Muscle layer of colon (tissue), 2 donors: ENCODE data around the gene COL6A6.

Experiments
- H3K27ac ChIP-seq: one replicate; pipeline ENCODE4 v1.7.0; 2013; ENCODE audit warnings: low read depth, mild to moderate bottlenecking, low read length, moderate library complexity
- H3K27me3 ChIP-seq, 2 donors: one replicate each; pipeline ENCODE4 v1.7.0; 2013; ENCODE audit warnings: low read length in 2 of 2, mild to moderate bottlenecking in 2 of 2; ENCODE audit not compliant: insufficient read depth in 2 of 2, control insufficient read depth in 1 of 2
- H3K36me3 ChIP-seq: one replicate; pipeline ENCODE4 v1.7.0; 2013; ENCODE audit warnings: mild to moderate bottlenecking, low read length; ENCODE audit not compliant: insufficient read depth
- H3K4me1 ChIP-seq: one replicate; pipeline ENCODE4 v1.7.0; 2013; ENCODE audit warnings: mild to moderate bottlenecking, low read length; ENCODE audit not compliant: insufficient read depth
- H3K4me3 ChIP-seq, 2 donors: one replicate each; pipeline ENCODE4 v1.7.0; 2013; ENCODE audit warnings: low read length in 2 of 2, low read depth in 1 of 2, mild to moderate bottlenecking in 1 of 2, moderate library complexity in 1 of 2
- H3K9ac ChIP-seq: one replicate; pipeline ENCODE4 v1.7.0; 2013; ENCODE audit warnings: low read length
- H3K9me3 ChIP-seq: one replicate; pipeline ENCODE4 v1.7.0; 2013; ENCODE audit warnings: mild to moderate bottlenecking, low read length
- donor health status: abdominal sarcoma.
- donor health status: Adenocarcinoma of cecum.

COL6A6 gene

DNA sequence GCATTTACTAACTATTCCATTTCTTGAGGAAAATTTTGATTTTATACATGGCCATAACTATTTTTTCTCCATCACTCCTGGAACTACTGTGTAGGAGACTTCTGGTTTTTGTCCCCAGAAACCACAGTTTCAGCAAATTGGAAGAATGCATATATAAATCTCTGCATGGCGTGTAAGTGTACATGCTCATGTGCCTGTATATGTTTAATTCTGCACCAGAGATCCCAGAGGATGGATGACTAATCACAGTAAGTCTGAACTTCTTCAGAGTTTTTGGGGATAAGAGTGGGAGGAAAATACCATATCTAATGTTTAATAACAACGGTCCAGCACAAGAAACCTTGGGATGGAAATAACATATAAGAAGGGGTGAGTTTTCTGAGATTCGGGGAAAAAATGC is 10.9 kb upstream of the COL6A6 start:
- Histone ChIP-seq H3K27me3 (no peaks in the 10 kb centered on the region), H3K4me1 (no peaks in the 10 kb centered on the region), H3K4me3 (no peak overlapping the region), H3K36me3 (no peaks in the 10 kb centered on the region), H3K27ac (no peak overlapping the region), H3K9ac (no peak overlapping the region), H3K9me3 (no peaks in the 10 kb centered on the region)

DNA sequence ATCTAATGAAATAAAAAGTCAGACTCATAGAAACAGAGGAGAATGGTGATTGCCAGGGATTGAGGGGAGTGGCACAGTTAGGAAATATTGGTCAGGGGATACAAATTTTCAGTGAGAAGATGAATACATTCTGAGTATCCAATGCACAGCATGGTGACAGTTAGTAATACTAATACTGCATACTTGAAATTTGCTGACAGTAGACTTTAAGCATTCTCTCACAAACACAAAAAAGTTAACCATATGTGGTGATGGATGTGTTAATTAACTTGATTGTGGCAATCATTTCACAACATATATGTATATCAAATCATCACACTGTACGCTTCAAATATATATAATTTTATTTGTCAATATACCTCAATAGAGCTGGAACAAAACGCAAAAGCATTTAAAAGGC is 9.2 kb upstream of the COL6A6 start:
- H3K4me1 ChIP-seq, result no peaks in the 10 kb centered on the region
- no peaks in the 10 kb centered on the region for H3K36me3 ChIP-seq
- no peak overlapping the region for H3K27ac ChIP-seq
- no peaks in the 10 kb centered on the region for H3K27me3 ChIP-seq
- no peak overlapping the region for H3K4me3 ChIP-seq
- H3K9ac ChIP-seq, result no peak overlapping the region
- no peaks in the 10 kb centered on the region for H3K9me3 ChIP-seq

DNA sequence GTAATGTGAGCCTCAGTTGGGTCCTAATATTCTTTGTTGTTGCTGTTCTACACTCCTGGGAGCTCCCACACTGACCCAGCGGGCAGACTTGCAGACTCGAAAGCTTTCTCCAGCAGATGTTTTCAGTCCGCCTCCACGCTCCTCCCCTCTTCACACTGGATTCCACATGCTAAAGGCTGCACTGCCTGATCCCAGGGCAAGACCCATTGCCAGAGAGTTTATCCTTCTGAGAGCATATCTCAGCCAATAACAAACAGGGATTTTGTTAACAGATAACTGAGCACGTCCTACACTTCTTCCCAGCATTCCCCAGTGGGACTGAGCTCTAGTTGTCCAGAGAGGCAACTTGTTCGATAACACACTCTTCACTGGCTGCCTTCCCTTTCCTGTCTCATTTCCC is 8.0 kb upstream of the COL6A6 start:
- Histone ChIP-seq H3K4me3 (no peak overlapping the region), H3K27me3 (no peaks in the 10 kb centered on the region), H3K27ac (no peak overlapping the region), H3K36me3 (no peaks in the 10 kb centered on the region), H3K9me3 (no peaks in the 10 kb centered on the region), H3K4me1 (no peaks in the 10 kb centered on the region), H3K9ac (no peak overlapping the region)

DNA sequence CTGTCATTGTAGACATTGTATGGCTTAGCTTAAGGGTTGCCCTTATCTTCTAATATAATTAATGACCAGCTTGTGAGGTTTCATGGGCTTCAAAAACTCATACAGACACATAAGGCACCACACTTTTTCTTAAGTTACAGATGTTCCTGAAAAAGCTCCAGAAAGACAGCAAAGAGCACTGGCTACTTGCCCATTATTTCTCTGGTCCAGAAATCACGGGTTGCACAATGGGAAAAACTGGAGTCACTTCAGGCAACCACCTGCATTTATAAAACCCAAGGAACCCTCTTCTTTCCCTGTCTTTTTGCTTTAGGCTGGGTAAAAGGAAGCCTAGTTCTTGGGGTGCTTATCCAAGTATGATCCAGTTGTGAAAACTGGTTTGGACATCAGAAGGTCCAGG is 2.3 kb upstream of the COL6A6 start:
- no peaks in the 10 kb centered on the region for H3K36me3 ChIP-seq
- H3K9me3 ChIP-seq, result no peaks in the 10 kb centered on the region
- H3K9ac ChIP-seq, result no peak overlapping the region
- no peak overlapping the region for H3K4me3 ChIP-seq
- H3K4me1 ChIP-seq, result no peaks in the 10 kb centered on the region
- H3K27ac ChIP-seq, result no peak overlapping the region
- peaks cover 7 to 15% of the 10 kb centered on the region in 2 donors for H3K27me3 ChIP-seq

DNA sequence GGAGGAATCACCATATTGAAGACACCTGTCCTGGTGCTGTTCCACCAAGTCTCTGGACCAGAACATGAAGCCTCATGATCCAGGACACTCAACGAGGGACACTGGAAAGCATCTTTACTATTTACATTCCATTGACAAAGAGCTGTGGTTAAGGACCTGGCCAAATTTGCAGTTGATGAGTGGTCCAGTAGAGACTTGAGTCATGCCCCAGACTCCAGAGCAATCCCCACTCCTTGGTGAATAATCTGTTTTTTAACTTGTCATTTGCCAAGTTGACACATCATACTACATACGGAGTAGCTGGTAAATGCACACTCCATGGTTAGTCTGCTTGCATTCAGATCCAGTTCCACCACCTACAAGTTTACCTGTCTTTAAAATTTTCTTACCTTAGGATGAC is 1.2 kb upstream of the COL6A6 start:
- H3K27ac ChIP-seq, result no peak overlapping the region
- H3K9ac ChIP-seq, result no peak overlapping the region
- no peaks in the 10 kb centered on the region for H3K4me1 ChIP-seq
- no peak overlapping the region for H3K4me3 ChIP-seq
- no peaks in the 10 kb centered on the region for H3K9me3 ChIP-seq
- no peaks in the 10 kb centered on the region for H3K36me3 ChIP-seq
- peaks cover 7 to 15% of the 10 kb centered on the region in 2 donors for H3K27me3 ChIP-seq

DNA sequence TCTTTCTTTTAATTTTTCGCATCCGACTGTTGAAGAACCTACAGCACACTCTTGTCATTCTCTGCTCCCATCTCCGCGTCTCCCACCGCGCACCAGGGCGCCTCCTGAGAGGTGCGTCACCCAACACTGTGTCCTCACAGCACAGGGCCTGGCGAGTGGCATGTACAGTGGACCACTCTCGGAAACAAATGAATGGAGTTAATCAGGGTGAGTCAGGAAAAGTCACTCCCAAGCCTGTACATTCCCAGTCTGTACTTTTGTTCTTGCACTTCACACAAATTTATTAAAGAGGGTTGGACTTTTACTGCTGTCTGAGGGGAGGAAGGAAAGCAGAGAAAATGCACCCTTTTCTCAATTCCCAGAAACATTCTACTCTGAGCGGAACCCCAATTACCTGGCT is 625 bp downstream of the COL6A6 start:
- Histone ChIP-seq H3K9me3 (no peaks in the 10 kb centered on the region), H3K36me3 (no peaks in the 10 kb centered on the region), H3K27me3 (peaks cover 7 to 15% of the 10 kb centered on the region in 2 donors), H3K9ac (no peak overlapping the region), H3K4me3 (no peak overlapping the region), H3K4me1 (no peaks in the 10 kb centered on the region), H3K27ac (no peak overlapping the region)

DNA sequence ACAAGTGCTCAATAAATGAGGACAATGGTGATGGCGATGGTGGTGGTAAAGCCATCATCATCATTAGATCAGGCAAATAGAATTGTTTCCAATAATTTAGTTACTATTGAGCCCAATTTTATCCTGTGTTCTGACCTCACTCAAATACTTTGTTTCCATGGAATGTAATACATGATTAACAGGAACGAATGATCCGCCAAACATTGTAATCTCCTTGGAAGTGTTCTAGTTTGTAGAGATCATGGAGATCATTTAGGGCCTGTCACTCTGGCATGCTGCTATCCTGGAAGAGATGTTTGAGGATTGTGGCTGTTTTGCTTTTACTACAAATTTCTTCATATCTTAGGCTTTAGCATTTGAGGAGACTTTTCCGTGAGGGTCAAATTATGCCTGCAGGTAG is 2.8 kb downstream of the COL6A6 start:
- no peaks in the 10 kb centered on the region for H3K36me3 ChIP-seq
- H3K27ac ChIP-seq, result no peak overlapping the region
- H3K4me1 ChIP-seq, result no peaks in the 10 kb centered on the region
- no peaks in the 10 kb centered on the region for H3K9me3 ChIP-seq
- H3K27me3 ChIP-seq, result peaks cover 7 to 15% of the 10 kb centered on the region in 2 donors
- H3K9ac ChIP-seq, result no peak overlapping the region
- no peak overlapping the region for H3K4me3 ChIP-seq

DNA sequence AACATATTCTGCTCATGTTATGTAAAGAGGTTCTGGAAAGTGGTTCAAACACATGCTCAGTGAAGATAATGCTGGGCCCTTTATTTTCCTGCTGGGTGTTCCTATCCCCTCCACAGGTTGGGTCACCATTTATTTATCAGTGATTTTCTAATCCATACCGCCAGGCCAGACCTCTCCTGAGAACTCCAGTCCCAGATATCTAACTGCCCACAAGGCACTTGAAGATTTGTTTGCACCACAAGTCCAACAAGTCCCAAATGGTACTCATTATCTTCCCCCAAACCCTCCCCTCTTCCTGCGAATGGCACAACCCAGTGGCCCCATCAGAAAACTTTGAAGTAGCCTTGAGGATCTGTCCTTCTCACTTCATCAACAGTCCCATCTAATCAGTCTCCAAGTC is 5.4 kb downstream of the COL6A6 start:
- no peak overlapping the region for H3K4me3 ChIP-seq
- no peak overlapping the region for H3K9ac ChIP-seq
- H3K27me3 ChIP-seq, result peaks cover 1 to 6% of the 10 kb centered on the region in 2 donors
- no peaks in the 10 kb centered on the region for H3K36me3 ChIP-seq
- no peak overlapping the region for H3K27ac ChIP-seq
- H3K9me3 ChIP-seq, result no peaks in the 10 kb centered on the region
- H3K4me1 ChIP-seq, result no peaks in the 10 kb centered on the region

DNA sequence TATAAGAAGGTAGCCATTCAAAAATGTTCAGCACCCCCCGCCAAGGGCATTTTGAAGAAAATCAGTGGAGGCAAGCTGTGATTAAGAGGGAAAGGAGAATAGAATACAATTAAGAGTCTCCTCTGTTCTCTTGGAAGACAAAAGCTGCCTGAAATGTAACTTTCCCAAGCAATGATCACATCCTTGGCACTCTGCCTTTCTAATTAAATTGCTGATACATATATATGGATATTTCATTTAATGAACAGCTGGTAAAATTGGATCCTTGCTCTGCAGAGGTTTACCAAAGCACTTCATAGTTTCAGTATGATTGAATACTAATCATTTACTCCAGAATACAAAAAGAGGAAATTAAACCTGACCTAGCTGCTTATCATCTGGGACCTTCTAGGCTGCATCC is 10.4 kb downstream of the COL6A6 start:
- Histone ChIP-seq H3K36me3 (no peaks in the 10 kb centered on the region), H3K9ac (no peak overlapping the region), H3K4me1 (no peaks in the 10 kb centered on the region), H3K4me3 (no peak overlapping the region), H3K9me3 (no peaks in the 10 kb centered on the region), H3K27me3 (no peaks in the 10 kb centered on the region), H3K27ac (no peak overlapping the region)

DNA sequence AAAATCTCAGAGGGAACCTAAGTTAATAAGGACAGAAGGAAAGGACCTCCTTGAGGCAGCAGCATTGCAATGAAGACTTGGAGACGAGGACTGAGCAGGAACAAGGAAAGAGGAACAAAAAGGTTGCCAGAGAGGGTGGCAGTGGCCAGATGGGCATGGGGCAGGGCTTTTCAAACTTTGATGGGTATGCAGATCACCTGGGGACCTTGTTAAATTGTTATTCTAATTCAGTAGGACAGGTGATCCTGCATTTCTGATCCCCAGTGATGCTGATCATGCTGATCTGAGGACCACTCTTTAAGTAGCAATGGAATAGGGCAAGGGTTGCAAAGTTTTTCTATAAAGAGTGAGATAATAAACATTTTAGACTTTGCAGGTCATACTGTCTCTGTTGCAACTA is 11.1 kb downstream of the COL6A6 start:
- no peak overlapping the region for H3K27ac ChIP-seq
- no peaks in the 10 kb centered on the region for H3K4me1 ChIP-seq
- no peaks in the 10 kb centered on the region for H3K27me3 ChIP-seq
- no peaks in the 10 kb centered on the region for H3K9me3 ChIP-seq
- H3K36me3 ChIP-seq, result no peaks in the 10 kb centered on the region
- H3K4me3 ChIP-seq, result no peak overlapping the region
- H3K9ac ChIP-seq, result no peak overlapping the region

DNA sequence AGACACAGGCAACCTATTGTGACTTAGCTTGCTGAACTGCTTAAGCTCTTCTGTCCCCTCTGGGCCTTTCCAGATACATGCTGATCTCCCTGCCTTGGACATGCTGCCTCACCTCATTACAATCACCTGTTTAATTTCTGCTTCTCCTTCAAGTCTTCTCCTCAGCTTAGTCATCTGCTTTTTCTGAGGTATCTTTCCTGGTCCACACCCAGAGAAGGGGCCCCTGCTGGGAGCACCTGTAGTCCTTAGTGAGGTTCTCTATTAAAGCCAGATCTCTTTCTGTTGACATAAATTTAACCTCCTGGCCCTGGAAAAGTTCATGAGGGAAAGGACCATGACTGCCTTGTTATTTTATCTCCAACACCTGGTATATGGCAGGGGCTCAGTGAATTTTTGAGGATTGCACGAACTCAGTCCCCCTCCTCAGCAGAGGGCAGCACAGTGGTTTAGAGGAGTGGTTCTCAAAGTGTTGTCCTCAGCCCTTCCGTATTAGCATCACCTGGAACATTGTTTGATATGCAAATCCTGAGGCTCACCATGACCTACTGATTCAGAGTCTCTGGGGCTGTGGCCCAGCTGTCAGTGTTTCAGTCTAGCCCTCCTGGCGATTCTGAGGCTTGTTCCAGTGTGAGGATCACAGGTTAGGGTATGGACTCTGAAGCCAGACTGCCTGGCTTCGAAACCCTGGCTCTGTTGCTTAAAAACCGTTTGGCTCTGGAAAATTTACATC is 12.7 kb downstream of the COL6A6 start:
- no peaks in the 10 kb centered on the region for H3K27me3 ChIP-seq
- H3K9ac ChIP-seq, result no peak overlapping the region
- H3K4me1 ChIP-seq, result no peaks in the 10 kb centered on the region
- no peak overlapping the region for H3K4me3 ChIP-seq
- H3K9me3 ChIP-seq, result no peaks in the 10 kb centered on the region
- H3K36me3 ChIP-seq, result no peaks in the 10 kb centered on the region
- H3K27ac ChIP-seq, result no peak overlapping the region

DNA sequence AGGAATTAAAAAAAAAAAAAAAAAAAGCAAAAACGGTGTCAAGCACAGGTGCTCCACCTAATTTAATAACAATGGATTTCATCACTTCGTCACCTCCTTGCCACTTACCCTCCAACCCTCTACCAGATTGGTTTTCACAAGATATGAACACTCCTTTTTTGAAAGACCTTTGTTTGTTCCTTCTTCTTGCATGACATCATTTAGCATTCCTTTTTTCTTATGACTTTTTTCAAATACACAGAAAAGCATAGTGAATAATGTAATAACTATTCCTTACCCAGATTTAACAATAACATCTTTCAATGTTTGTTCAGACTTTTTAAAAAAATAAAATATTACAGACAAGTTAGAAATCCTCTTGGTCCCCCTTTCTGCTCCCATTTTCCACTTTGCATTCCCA is 16.3 kb downstream of the COL6A6 start:
- no peaks in the 10 kb centered on the region for H3K27me3 ChIP-seq
- H3K9ac ChIP-seq, result no peak overlapping the region
- no peak overlapping the region for H3K4me3 ChIP-seq
- no peaks in the 10 kb centered on the region for H3K36me3 ChIP-seq
- H3K9me3 ChIP-seq, result no peaks in the 10 kb centered on the region
- H3K27ac ChIP-seq, result no peak overlapping the region
- no peaks in the 10 kb centered on the region for H3K4me1 ChIP-seq
